GM19035 (cell line): ENCODE data around the gene BLTP3A.
"Not testable (repeated sequence)": the region's sequence is repeated elsewhere in the genome, so short reads cannot be mapped to it uniquely, and the experiment has no call there.

Experiments used
- ATAC-seq: cut with Tn5 transposase; IDR thresholded peaks from one replicate; pipeline ENCODE4 v1.9.1; 2021; ENCODE audit not compliant: unreplicated experiment

Gene BLTP3A, protein sequence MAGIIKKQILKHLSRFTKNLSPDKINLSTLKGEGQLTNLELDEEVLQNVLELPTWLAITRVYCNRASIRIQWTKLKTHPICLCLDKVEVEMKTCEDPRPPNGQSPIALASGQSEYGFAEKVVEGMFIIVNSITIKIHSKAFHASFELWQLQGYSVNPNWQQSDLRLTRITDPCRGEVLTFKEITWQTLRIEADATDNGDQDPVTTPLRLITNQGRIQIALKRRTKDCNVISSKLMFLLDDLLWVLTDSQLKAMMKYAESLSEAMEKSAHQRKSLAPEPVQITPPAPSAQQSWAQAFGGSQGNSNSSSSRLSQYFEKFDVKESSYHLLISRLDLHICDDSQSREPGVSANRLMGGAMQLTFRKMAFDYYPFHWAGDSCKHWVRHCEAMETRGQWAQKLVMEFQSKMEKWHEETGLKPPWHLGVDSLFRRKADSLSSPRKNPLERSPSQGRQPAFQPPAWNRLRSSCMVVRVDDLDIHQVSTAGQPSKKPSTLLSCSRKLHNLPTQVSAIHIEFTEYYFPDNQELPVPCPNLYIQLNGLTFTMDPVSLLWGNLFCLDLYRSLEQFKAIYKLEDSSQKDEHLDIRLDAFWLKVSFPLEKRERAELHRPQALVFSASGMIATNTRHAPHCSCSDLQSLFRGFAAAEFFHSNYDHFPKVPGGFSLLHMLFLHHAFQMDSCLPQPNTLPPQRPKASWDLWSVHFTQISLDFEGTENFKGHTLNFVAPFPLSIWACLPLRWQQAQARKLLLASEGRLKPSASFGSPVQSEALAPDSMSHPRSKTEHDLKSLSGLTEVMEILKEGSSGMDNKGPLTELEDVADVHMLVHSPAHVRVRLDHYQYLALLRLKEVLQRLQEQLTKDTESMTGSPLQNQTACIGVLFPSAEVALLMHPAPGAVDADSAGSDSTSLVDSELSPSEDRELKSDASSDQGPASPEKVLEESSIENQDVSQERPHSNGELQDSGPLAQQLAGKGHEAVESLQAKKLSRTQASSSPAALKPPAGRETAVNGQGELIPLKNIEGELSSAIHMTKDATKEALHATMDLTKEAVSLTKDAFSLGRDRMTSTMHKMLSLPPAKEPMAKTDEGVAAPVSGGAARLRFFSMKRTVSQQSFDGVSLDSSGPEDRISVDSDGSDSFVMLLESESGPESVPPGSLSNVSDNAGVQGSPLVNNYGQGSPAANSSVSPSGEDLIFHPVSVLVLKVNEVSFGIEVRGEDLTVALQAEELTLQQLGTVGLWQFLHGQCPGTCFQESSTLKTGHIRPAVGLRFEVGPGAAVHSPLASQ (N-terminal part only)

DNA sequence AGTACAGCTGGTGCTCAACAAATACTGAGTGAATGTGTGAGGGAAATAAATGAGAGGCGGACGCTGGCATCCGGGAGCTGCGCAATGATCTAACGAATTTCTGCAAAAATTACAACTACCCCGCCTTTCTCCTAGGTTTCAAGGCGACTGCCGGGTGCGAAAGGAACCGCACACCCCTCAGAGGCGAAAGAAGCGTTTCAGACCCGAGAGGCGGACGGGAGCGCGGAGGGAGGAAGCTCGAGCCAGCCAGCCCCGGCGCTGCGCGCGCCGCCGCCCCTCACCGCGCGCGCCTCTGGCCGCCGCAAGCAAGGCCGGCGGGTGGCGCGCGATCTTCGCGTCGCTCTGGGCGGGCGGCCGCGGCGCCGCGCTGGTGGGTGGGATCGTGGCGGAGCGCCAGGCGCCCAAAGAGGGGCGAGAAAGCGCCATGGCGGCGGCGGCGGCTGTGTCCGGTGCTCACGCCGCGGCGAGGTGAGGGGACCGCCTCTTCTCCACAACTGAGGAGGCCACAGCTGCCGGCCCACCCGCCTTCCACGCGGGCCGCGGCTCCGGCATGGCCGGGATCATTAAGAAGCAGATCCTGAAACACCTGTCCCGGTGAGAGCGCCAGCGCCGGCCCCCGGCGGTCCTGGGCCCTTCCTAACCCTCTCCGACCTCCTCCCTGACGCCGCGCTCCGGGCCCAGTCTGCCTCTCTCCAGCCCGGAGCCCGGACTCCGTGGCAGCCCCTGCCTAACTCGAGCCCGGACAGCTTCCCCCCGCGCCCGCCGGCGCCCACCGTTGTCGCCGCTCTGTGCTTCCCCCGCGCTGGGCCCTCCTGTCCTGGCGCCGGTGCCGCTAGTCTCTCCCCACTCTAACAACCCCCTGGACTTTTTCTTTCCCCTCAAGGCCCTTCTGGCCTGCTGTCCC lies at the start of gene BLTP3A:
Gene BLTP3A (plus strand): TSS at position 383 of the 904 bp plus-strand sequence. CDS start 168 bp downstream, at position 551.
- ATAC-seq, result peak; percentile 85

DNA sequence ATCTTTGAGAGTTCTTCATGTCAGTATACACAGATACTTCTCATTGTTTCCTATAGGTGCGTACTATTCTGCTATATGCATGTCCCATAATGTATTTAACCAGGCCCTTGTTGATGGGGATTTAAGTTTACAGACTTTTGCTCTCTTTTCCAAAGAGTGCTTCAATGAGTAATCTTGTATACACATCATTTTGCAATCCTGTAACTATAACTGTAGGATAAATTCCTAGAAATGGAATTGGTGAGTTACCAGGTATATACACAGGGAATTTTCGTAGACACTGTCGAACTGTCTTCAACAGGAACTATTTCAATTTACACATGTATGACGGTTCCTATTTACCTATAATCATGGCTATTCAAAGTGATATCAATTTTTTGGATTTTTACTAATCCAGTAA lies 49.8 kb upstream of the BLTP3A start:
- no peak for ATAC-seq

- ATAC-seq, result no peak
Measured at GRCh38 chr6:34743625-34744293, 48.1 kb upstream of the BLTP3A start.

DNA sequence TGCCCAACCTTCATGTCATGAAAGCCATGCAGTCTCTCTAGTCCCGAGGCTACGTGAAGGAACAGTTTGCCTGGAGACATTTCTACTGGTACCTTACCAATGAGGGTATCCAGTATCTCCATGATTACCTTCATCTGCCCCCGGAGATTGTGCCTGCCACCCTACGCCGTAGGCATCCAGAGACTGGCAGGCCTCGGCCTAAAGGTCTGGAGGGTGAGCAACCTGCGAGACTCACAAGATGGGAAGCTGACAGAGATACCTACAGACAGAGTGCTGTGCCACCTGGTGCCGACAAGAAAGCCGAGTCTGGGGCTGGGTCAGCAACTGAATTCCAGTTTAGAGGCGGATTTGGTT lies 47.6 kb upstream of the BLTP3A start:
- ATAC-seq, result not testable (repeated sequence)

- no peak for ATAC-seq
Measured at GRCh38 chr6:34745277-34746103, 46.4 kb upstream of the BLTP3A start.

DNA sequence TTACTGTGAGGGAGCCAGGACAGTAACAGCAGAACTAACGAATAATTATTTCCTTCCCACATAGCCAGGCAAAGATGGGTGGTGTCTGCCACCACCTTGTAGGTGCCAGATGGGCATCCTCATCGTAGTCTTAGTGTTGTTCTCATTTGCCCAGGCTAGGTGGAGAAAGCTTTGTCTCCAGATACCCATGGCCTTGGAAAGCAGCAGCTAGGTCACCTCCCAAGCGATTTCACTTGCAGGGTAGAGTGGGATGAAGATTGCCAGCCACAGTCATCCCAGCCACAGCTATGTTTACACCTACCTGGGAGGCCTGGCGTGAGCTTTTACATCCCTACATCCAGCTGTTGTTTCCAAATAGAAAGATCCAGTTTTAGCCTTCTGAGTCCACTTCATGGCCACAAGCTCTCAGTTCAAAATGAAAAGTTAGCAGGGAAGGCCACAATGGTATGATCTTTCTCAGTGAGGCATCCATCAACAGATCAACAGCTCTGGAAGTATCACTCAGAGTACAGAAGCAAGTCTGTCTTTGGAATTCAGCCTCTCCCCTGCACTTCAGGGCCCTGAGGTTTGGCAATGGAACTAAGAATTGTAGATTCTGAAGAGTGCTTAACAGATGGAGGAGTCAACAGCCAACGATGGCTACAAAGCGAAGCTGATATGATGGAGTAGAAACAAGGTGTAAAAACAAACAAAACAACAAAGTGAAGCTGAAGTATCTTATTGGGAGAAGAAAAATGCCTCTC lies 45.6 kb upstream of the BLTP3A start:
- no peak for ATAC-seq

DNA sequence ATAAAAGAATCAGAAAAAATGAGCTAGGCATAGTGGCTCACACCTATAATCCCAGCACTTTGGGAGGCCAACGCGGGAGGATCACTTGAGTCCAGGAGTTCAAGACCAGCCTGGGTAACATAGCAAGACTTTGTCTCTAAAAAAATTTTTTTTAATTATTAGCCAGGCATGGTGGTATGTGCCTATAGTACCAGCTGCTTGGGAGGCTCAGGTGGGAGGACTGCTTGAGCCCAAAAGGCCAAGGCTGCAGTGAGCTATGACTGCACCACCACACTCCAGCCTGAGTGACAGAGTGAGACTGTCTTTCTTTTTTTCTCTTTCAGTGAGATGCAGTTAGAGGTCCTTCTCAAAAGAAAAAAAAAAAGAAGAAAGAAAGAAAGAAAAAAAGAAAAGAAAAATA lies 43.1 kb upstream of the BLTP3A start:
- no peak for ATAC-seq

DNA sequence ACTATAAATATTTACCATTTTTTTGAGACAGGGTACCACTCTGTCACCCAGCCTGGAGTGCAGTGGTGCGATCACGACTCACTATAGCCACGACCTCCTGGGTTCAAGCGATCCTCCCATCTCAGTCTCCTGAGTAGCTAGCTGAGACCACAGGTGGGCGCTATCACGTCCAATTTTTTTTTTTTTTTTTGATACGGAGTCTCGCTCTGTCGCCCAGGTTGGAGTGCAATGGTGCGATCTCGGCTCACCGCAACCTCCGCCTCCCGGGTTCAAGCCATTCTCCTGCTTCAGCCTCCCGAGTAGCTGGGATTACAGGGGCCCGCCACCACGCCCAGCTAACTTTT lies 35.4 kb upstream of the BLTP3A start:
- ATAC-seq, result not testable (repeated sequence)

DNA sequence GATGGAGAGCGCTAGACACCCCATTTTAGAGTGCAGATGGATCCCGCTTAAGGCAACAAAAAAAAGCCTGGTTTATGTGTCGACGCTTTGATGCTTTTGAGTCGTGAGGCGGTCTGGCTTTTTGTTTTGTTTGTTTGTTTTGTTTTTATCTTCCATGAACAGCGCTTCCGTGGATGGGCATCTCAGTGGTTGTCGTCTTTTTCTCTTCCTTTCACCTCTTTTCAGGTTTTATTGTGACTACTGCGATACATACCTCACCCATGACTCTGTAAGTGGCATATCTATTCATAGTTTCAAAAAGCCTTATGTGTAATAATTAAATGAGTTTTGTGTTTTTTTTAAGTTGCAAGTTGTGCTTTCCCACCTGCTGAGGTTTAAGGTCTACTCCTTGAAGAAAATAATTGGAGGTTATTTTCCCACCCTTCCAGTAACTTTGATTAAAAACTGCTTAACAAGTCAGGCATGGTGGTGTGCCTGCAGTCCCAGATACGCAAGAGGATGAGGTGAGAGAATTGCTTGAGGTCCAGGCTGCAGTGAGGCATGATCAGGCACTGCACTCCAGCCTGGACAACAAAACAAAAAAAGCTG lies 34.1 kb upstream of the BLTP3A start:
- ATAC-seq, result no peak

DNA sequence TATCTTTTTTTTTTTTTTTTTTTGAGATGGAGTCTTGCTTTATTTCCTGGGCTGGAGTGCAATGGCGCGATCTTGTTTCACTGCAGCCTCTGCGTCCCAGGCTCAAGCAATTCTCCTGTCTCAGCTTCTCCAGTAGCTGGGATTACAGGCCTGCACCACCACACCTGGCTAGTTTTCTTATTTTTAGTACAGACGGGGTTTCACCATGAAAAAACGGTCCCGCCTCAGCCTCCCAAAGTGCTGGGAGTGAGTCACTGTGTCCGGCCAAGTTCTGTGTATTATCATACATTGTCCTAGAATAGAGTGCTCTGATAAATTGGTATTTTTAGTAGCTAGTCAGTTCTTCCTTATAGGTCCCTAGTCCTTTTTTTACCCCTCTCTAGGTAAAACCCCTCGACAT lies 31.8 kb upstream of the BLTP3A start:
- ATAC-seq, result no peak

GRCh38 chr6:34761681-34762080 lies 30.2 kb upstream of the BLTP3A start:
- not testable (repeated sequence) for ATAC-seq

DNA sequence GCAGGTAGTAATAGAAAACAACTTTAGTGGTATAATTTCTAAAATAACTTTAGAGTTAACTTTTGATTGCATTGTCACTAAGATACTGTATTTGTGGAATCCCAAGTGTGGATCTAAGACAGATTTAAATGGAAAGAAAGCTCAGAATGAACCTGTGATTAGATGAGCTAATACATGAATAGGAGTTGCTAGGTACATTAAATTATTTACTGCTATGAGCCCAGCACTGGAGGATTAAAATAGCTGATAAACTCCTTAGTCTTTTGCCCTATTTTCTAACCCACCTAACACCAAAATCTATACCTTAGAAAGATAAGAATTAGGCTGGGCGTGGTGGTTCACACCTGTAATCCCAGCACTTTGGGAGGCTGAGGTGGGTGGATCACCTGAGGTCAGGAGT lies 23.7 kb upstream of the BLTP3A start:
- ATAC-seq, result no peak

- ATAC-seq, result no peak
Measured at GRCh38 chr6:34771727-34772126, 20.2 kb upstream of the BLTP3A start.

GRCh38 chr6:34772940-34773339 lies 18.9 kb upstream of the BLTP3A start:
- no peak for ATAC-seq

DNA sequence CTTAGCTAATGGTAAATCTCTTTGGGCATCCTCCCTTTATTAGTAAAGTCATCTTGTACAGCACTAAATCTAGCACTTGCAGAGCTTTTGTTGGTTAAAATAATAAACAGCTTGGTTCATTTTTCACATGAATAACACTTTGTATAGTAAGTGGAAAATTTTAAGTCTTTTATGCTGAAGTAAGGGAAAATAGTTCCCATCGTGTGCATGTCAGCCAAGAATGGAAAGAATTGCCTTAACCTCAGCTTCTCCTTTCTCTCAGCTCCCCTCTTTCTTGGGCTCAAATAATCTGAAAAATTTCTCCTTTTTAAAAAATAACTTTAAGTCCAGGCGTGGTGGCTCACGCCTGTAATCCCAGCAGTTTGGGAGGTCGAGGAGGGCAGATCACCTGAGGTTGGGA lies 18.0 kb upstream of the BLTP3A start:
- no peak for ATAC-seq

- ATAC-seq, result no peak
Measured at GRCh38 chr6:34774967-34775366, 16.9 kb upstream of the BLTP3A start.

- not testable (repeated sequence) for ATAC-seq
Measured at GRCh38 chr6:34785375-34785774, 6.5 kb upstream of the BLTP3A start.

DNA sequence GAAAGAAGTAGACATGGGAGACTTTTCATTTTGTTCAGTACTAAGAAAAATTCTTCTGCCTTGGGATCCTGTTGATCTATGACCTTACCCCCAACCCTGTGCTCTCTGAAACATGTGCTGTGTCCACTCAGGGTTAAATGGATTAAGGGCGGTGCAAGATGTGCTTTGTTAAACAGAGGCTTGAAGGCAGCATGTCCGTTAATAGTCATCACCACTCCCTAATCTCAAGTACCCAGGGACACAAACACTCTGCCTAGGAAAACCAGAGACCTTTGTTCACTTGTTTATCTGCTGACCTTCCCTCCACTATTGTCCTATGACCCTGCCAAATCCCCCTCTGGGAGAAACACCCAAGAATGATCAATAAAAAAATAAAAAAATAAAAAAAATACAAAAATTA lies 4.7 kb upstream of the BLTP3A start:
- not testable (repeated sequence) for ATAC-seq
